Effector memory CD4-positive, alpha-beta T cell (primary cell): Measurements from ENCODE around the gene GNA14.
A peak's percentile ranks its signal among the peaks of the same experiment; 100 is the strongest.
"Not testable (repeated sequence)": the region's sequence is repeated elsewhere in the genome, so short reads cannot be mapped to it uniquely, and the experiment has no call there.

Experiments
- DNase-seq, 3 donors: peaks; one replicate each; pipeline ENCODE4 v3.0.0-alpha.2; 2020
- H3K27ac ChIP-seq: 2 replicates; pipeline ENCODE4 v1.7.0; 2013; ENCODE audit warnings: mild to moderate bottlenecking, low read length, moderate library complexity; ENCODE audit not compliant: insufficient read depth, poor library complexity, severe bottlenecking
- H3K27me3 ChIP-seq: replicated peaks from 2 replicates; pipeline ENCODE4 v1.7.0; 2013; ENCODE audit warnings: mild to moderate bottlenecking, low read length; ENCODE audit not compliant: insufficient read depth, control insufficient read depth, poor library complexity, severe bottlenecking
- H3K36me3 ChIP-seq: 2 replicates; pipeline ENCODE4 v1.7.0; 2013; ENCODE audit warnings: mild to moderate bottlenecking, low read length, moderate library complexity; ENCODE audit not compliant: control insufficient read depth, insufficient read depth
- H3K4me1 ChIP-seq: 2 replicates; pipeline ENCODE4 v1.7.0; 2013; ENCODE audit warnings: low read length, mild to moderate bottlenecking; ENCODE audit not compliant: control insufficient read depth, insufficient read depth, poor library complexity, severe bottlenecking
- H3K4me3 ChIP-seq: 2 replicates; pipeline ENCODE4 v1.7.0; 2013; ENCODE audit warnings: low read length, low read depth, mild to moderate bottlenecking; ENCODE audit not compliant: insufficient read depth, poor library complexity, severe bottlenecking
- H3K9me3 ChIP-seq: 2 replicates; pipeline ENCODE4 v1.7.0; 2013; ENCODE audit warnings: mild to moderate bottlenecking, low read length, moderate library complexity; ENCODE audit not compliant: control insufficient read depth
- total RNA-seq, 3 donors: gene quantifications; one replicate each; lab custom pipeline; 2026; lab: John Stamatoyannopoulos, UW

Gene GNA14
- total RNA-seq = 0 reads per million in 3 donors

GRCh38 chr9:77648234-77649108 lies at the start of gene GNA14:
Gene GNA14, minus strand, starts transcription at chr9:77648322. Its CDS starts 529 bp downstream, at chr9:77647793.
- Histone ChIP-seq H3K4me3 (peak within 1 kb of the TSS; percentile 29), H3K9me3 (no peaks in the 10 kb centered on the region), H3K36me3 (no peaks in the 10 kb centered on the region), H3K4me1 (peaks cover 10% of the 10 kb centered on the region), H3K27me3 (peaks cover 20% of the 10 kb centered on the region), H3K27ac (no peak within 1 kb of the TSS)
- DNase-seq = no peak

- no peak overlapping the region for H3K27ac ChIP-seq
- H3K4me1 ChIP-seq = no peaks in the 10 kb centered on the region
- no peak for DNase-seq
- H3K27me3 ChIP-seq = no peaks in the 10 kb centered on the region
- H3K36me3 ChIP-seq = no peaks in the 10 kb centered on the region
- no peak overlapping the region for H3K4me3 ChIP-seq
- no peaks in the 10 kb centered on the region for H3K9me3 ChIP-seq
Measured at GRCh38 chr9:77697238-77697984, 49.3 kb upstream of the GNA14 start.

- not testable (repeated sequence) for H3K4me3 ChIP-seq, H3K36me3 ChIP-seq, H3K9me3 ChIP-seq, H3K4me1 ChIP-seq, H3K27me3 ChIP-seq, DNase-seq, H3K27ac ChIP-seq
Measured at GRCh38 chr9:77690723-77691122, 42.6 kb upstream of the GNA14 start.

GRCh38 chr9:77690119-77690518 lies 42.0 kb upstream of the GNA14 start:
- H3K27ac ChIP-seq, H3K27me3 ChIP-seq, DNase-seq, H3K9me3 ChIP-seq, H3K4me3 ChIP-seq, H3K36me3 ChIP-seq, H3K4me1 ChIP-seq: not testable (repeated sequence)

- H3K27ac ChIP-seq, H3K4me3 ChIP-seq, H3K36me3 ChIP-seq, H3K27me3 ChIP-seq, H3K9me3 ChIP-seq, DNase-seq, H3K4me1 ChIP-seq: not testable (repeated sequence)
Measured at GRCh38 chr9:77687737-77688136, 39.6 kb upstream of the GNA14 start.

GRCh38 chr9:77680581-77680980 lies 32.5 kb upstream of the GNA14 start:
- Histone ChIP-seq H3K27me3 (no peaks in the 10 kb centered on the region), H3K9me3 (no peaks in the 10 kb centered on the region), H3K27ac (no peak overlapping the region), H3K36me3 (no peaks in the 10 kb centered on the region), H3K4me1 (no peaks in the 10 kb centered on the region), H3K4me3 (no peak overlapping the region)
- DNase-seq = no peak

- Histone ChIP-seq H3K27me3 (no peaks in the 10 kb centered on the region), H3K4me1 (no peaks in the 10 kb centered on the region), H3K4me3 (no peak overlapping the region), H3K9me3 (no peaks in the 10 kb centered on the region), H3K27ac (no peak overlapping the region), H3K36me3 (no peaks in the 10 kb centered on the region)
- DNase-seq = no peak
Measured at GRCh38 chr9:77679661-77680368, 31.7 kb upstream of the GNA14 start.

GRCh38 chr9:77679088-77679487 lies 31.0 kb upstream of the GNA14 start:
- no peaks in the 10 kb centered on the region for H3K36me3 ChIP-seq
- no peak overlapping the region for H3K27ac ChIP-seq
- DNase-seq = no peak

GRCh38 chr9:77677957-77678535 lies 29.9 kb upstream of the GNA14 start:
- H3K4me1 ChIP-seq = no peaks in the 10 kb centered on the region
- H3K27ac ChIP-seq = no peak overlapping the region
- DNase-seq = no peak
- no peak overlapping the region for H3K4me3 ChIP-seq
- H3K9me3 ChIP-seq = no peaks in the 10 kb centered on the region
- no peaks in the 10 kb centered on the region for H3K36me3 ChIP-seq
- H3K27me3 ChIP-seq = no peaks in the 10 kb centered on the region

More at GRCh38 chr9:77679088-77679487, 31.0 kb upstream of the GNA14 start:
- no peaks in the 10 kb centered on the region for H3K9me3 ChIP-seq
- H3K4me3 ChIP-seq = no peak overlapping the region
- H3K27me3 ChIP-seq = no peaks in the 10 kb centered on the region
- H3K4me1 ChIP-seq = no peaks in the 10 kb centered on the region
